ENCODE results near the gene CALML5. TPM values are rescaled to one million over a fixed set of nuclear protein-coding genes. Genes with fewer than 3 reads are reported as not detected.

Gene CALML5
- total RNA-seq, 2 experiments from 2014 or later: not detected

- no peak for DNase-seq (ENCODE audit: low spot score)
- TF ChIP-seq CTCF (conservative IDR thresholded peaks at IDR 0.05; ENCODE audit: low read length) (no peak), EZH2phosphoT487 (IDR thresholded peaks at IDR 0.05; ENCODE audit: borderline replicate concordance, low read depth, low read length) (no peak)
Measured at GRCh38 chr10:5514226-5514850, 15.0 kb upstream of the CALML5 start.

GRCh38 chr10:5512881-5513612 is 13.7 kb upstream of the CALML5 start:
- no TSS peak for BruUV-seq (replicated peaks)
- Histone ChIP-seq H3K36me3 (ENCODE audit: insufficient read depth, low read length) (no peaks in the 10 kb centered on the region), H3K9me2 (ENCODE audit: insufficient read depth, low read length) (no peaks in the 10 kb centered on the region), H3K4me3 (ENCODE audit: low read depth, low read length, poor library complexity, severe bottlenecking) (no peak overlapping the region), H3K9me3 (ENCODE audit: low read length) (no peaks in the 10 kb centered on the region), H2AFZ (ENCODE audit: low read length) (no peak overlapping the region), H3K27ac (ENCODE audit: low read depth, low read length, poor library complexity, severe bottlenecking) (no peak overlapping the region), H3K4me2 (ENCODE audit: low read length) (no peak overlapping the region), H3K4me1 (ENCODE audit: insufficient read depth, low read length, poor library complexity, severe bottlenecking) (no peaks in the 10 kb centered on the region), H3K79me2 (ENCODE audit: insufficient read depth, low read depth, low read length) (no peaks in the 10 kb centered on the region), H4K20me1 (ENCODE audit: insufficient read depth, low read length) (no peaks in the 10 kb centered on the region)
- TF ChIP-seq CTCF (conservative IDR thresholded peaks at IDR 0.05; ENCODE audit: low read length): no peak
- TF ChIP-seq EZH2phosphoT487 (IDR thresholded peaks at IDR 0.05; ENCODE audit: borderline replicate concordance, low read depth, low read length): no peak
- ChIA-PET CTCF (ENCODE audit: unreplicated experiment) (interaction anchor here (0.6 kb wide), 1 partner anchor 11 kb away, joined by 3 read pairs; no protein-coding TSS in a partner anchor), POLR2A (interaction anchor here (0.7 to 0.9 kb wide), 2 partner anchors 12 to 856 kb away, joined by 3 to 4 read pairs; no protein-coding TSS in a partner anchor)
- DNase-seq (ENCODE audit: low spot score): no peak
- intact Hi-C loops (cut with micrococcal nuclease; ENCODE audit: unreplicated experiment): no loop called here

More at GRCh38 chr10:5514226-5514850, 15.0 kb upstream of the CALML5 start:
- no TSS peak for BruUV-seq (replicated peaks)
- Histone ChIP-seq H2AFZ (ENCODE audit: low read length) (no peak overlapping the region), H3K27ac (ENCODE audit: low read depth, low read length, poor library complexity, severe bottlenecking) (no peak overlapping the region), H3K4me1 (ENCODE audit: insufficient read depth, low read length, poor library complexity, severe bottlenecking) (no peaks in the 10 kb centered on the region), H3K79me2 (ENCODE audit: insufficient read depth, low read depth, low read length) (no peaks in the 10 kb centered on the region), H3K9me2 (ENCODE audit: insufficient read depth, low read length) (no peaks in the 10 kb centered on the region), H4K20me1 (ENCODE audit: insufficient read depth, low read length) (no peaks in the 10 kb centered on the region), H3K4me3 (ENCODE audit: low read depth, low read length, poor library complexity, severe bottlenecking) (no peak overlapping the region), H3K9me3 (ENCODE audit: low read length) (no peaks in the 10 kb centered on the region), H3K4me2 (ENCODE audit: low read length) (no peak overlapping the region), H3K36me3 (ENCODE audit: insufficient read depth, low read length) (no peaks in the 10 kb centered on the region)
- intact Hi-C loops (cut with micrococcal nuclease; ENCODE audit: unreplicated experiment): no loop called here
- ChIA-PET POLR2A (interaction anchor here (0.7 kb wide), 1 partner anchor 1017 kb away, joined by 3 read pairs; no protein-coding TSS in a partner anchor), CTCF (ENCODE audit: unreplicated experiment) (no interaction called here)

GRCh38 chr10:5512331-5512730 is 13.0 kb upstream of the CALML5 start:
- H3K4me3 ChIP-seq (ENCODE audit: low read depth, low read length, poor library complexity, severe bottlenecking): no peak overlapping the region
- H3K36me3 ChIP-seq (ENCODE audit: insufficient read depth, low read length): no peaks in the 10 kb centered on the region
- no peak for DNase-seq (ENCODE audit: low spot score)
- H3K4me2 ChIP-seq (ENCODE audit: low read length): no peak overlapping the region
- H3K9me2 ChIP-seq (ENCODE audit: insufficient read depth, low read length): no peaks in the 10 kb centered on the region
- ChIA-PET POLR2A (no interaction called here), CTCF (ENCODE audit: unreplicated experiment) (no interaction called here)
- H3K9me3 ChIP-seq (ENCODE audit: low read length): no peaks in the 10 kb centered on the region
- no peaks in the 10 kb centered on the region for H4K20me1 ChIP-seq (ENCODE audit: insufficient read depth, low read length)
- H3K27ac ChIP-seq (ENCODE audit: low read depth, low read length, poor library complexity, severe bottlenecking): no peak overlapping the region
- no peak for TF ChIP-seq CTCF (conservative IDR thresholded peaks at IDR 0.05; ENCODE audit: low read length)
- no peak for TF ChIP-seq EZH2phosphoT487 (IDR thresholded peaks at IDR 0.05; ENCODE audit: borderline replicate concordance, low read depth, low read length)
- H3K4me1 ChIP-seq (ENCODE audit: insufficient read depth, low read length, poor library complexity, severe bottlenecking): no peaks in the 10 kb centered on the region
- no peak overlapping the region for H2AFZ ChIP-seq (ENCODE audit: low read length)
- H3K79me2 ChIP-seq (ENCODE audit: insufficient read depth, low read depth, low read length): no peaks in the 10 kb centered on the region
- intact Hi-C loops (cut with micrococcal nuclease; ENCODE audit: unreplicated experiment): no loop called here
- no TSS peak for BruUV-seq (replicated peaks)
